ENCODE data around the gene FOXD3.
"Not testable (repeated sequence)": the region's sequence is repeated elsewhere in the genome, so short reads cannot be mapped to it uniquely, and the experiment has no call there.

Gene FOXD3

GRCh38 chr1:63321066-63321784, 1.1 kb upstream of the FOXD3 start:
- no peak for DNase-seq

GRCh38 chr1:63321785-63322113, 618 bp upstream of the FOXD3 start:
- no peak for DNase-seq

- no peak for DNase-seq
Measured at GRCh38 chr1:63322944-63323864, 837 bp downstream of the FOXD3 start.

GRCh38 chr1:63323865-63324778, 1.8 kb downstream of the FOXD3 start:
- no peak for DNase-seq

- no peak for DNase-seq
Measured at GRCh38 chr1:63324779-63325119, 2.4 kb downstream of the FOXD3 start.

- DNase-seq: no peak
Measured at GRCh38 chr1:63325279-63325985, 3.1 kb downstream of the FOXD3 start.

- no peak for DNase-seq
Measured at GRCh38 chr1:63326106-63326472, 3.7 kb downstream of the FOXD3 start.

GRCh38 chr1:63326473-63327380, 4.4 kb downstream of the FOXD3 start:
- DNase-seq: no peak

- DNase-seq: peak; percentile 83
Measured at GRCh38 chr1:63327417-63328054, 5.2 kb downstream of the FOXD3 start.

- no peak for DNase-seq
Measured at GRCh38 chr1:63328122-63328521, 5.8 kb downstream of the FOXD3 start.

GRCh38 chr1:63328781-63329180, 6.4 kb downstream of the FOXD3 start:
- DNase-seq: no peak

GRCh38 chr1:63329621-63330330, 7.4 kb downstream of the FOXD3 start:
- no peak for DNase-seq

- no peak for DNase-seq
Measured at GRCh38 chr1:63330331-63330916, 8.1 kb downstream of the FOXD3 start.

- no peak for DNase-seq
Measured at GRCh38 chr1:63342402-63342801, 20.0 kb downstream of the FOXD3 start.

GRCh38 chr1:63343922-63344321, 21.6 kb downstream of the FOXD3 start:
- no peak for DNase-seq

- no peak for DNase-seq
Measured at GRCh38 chr1:63350320-63350719, 28.0 kb downstream of the FOXD3 start.

GRCh38 chr1:63352736-63353135, 30.4 kb downstream of the FOXD3 start:
- DNase-seq: no peak

- not testable (repeated sequence) for DNase-seq
Measured at GRCh38 chr1:63356234-63356633, 33.9 kb downstream of the FOXD3 start.

GRCh38 chr1:63359561-63359960, 37.2 kb downstream of the FOXD3 start:
- DNase-seq: no peak

GRCh38 chr1:63362073-63362472, 39.7 kb downstream of the FOXD3 start:
- DNase-seq: no peak
